Measurements from ENCODE around the gene NINL.
A peak's percentile ranks its signal among the peaks of the same experiment; 100 is the strongest.

Gene NINL

DNA sequence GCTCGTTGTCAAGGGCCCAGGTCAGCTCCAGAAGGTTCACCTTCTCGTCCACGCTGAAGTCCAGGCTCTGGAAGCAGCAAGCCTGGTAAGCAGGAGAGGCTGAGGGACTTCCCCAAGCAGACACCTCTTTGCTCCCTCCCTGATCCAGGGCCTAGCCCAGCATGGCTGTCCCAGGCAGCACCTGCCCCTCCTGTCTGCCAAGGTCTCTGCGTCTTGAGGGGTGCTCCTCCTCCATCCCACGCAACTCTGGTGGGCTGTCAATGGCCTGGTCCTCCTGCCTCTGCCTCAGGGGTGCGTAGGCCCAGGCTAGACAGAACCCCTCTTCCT is 87.1 kb downstream of the NINL start:
- DNase-seq = no peak

DNA sequence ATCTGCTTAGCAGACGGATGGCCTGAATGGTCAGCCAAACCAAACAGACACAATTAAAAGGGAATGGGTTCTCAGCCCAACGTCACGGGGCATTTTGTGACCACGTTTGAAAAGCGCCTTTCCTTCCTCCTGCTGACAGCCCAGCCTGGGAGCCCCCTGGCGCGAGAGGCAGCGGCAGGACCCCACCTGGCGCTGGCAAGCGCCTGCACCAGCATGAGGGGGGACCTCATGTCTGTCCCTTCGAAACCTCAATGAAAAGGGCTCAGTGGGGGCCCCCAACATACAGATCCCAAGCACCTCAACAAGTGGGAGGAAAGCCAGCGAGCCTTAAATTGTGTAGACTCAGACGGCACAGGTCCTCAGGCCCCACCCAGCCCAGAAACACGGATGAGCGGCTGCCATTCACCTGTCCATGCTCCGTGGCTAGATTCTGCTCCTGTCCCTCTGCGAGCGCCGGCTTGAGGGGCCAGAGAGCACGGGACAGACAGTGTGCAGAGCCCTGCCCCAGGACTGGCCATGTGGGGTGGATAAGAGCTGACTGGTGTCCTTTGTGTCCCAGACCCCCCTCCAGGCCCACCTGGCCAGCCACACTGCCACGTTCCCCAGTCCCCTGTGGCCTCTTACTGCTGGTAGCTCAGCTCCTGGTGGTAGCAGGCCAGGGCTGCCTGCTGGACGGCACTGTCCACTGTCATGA is 87.6 kb downstream of the NINL start:
- no peak for DNase-seq

GRCh38 chr20:25496968-25497401 is 88.3 kb downstream of the NINL start:
- DNase-seq = no peak

GRCh38 chr20:25496165-25496967 is 89.0 kb downstream of the NINL start:
- DNase-seq = no peak

DNA sequence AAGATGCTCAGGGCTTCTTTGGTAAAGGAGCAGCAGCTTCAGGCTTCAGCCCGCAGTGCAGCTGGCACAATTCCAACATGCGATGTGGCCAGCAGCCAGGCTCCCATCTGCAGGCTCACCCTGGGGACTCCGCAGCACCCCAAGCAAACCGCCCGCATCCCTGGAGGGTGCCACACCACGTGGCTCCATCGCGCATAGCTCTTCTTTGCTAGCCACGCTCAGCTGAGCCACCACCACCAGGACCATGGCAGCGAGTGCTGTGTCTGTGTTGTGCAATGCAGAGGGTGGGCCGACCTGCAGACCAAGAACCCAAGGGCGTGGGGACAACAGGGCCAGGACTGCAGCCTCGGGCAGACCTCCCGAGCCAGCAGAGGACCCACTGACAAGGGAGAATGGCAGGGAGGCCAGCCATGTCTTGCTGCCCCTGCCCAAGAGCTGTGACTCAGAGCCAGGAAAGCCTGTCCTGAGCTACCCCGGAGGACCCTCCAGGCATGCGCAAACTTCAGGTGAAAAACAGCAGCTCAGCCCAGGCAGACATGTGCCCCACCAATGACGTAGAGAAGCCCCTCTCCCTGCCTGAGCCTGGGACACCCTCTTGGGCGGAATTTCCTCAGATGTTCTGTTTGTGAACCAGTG is 90.0 kb downstream of the NINL start:
- no peak for DNase-seq

DNA sequence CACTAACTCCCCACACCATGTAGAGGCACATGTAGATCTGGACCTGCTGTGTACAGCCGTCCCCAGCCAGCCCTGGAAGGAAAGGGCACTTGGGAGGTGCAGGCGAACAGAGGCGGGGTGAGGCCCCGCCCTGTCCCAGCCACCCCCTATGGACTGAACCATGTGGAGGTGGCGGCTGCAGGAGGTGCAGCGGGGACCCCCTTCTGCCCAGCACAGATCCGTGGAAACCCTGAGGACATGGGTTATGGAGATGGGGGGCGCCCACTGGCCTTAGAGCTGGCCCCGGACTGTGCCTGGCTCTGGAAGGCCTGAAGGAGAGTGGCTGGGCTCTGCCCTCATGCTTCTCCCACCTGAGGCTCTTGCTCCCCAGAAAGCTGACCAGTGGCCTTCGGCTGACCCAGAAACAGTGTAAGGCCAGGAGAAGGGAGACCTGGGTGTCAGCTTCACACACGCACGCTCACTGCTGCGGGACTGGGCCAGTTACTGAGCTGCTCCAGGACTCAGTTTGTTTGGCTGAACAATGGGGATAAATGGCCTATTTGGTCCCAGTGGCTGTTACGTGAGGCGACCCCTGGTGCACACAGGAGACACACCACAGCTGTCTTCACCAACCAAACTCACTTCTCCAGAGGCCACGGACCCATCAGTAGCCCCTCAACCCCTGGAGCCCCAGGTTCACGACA is 90.7 kb downstream of the NINL start:
- no peak for DNase-seq

DNA sequence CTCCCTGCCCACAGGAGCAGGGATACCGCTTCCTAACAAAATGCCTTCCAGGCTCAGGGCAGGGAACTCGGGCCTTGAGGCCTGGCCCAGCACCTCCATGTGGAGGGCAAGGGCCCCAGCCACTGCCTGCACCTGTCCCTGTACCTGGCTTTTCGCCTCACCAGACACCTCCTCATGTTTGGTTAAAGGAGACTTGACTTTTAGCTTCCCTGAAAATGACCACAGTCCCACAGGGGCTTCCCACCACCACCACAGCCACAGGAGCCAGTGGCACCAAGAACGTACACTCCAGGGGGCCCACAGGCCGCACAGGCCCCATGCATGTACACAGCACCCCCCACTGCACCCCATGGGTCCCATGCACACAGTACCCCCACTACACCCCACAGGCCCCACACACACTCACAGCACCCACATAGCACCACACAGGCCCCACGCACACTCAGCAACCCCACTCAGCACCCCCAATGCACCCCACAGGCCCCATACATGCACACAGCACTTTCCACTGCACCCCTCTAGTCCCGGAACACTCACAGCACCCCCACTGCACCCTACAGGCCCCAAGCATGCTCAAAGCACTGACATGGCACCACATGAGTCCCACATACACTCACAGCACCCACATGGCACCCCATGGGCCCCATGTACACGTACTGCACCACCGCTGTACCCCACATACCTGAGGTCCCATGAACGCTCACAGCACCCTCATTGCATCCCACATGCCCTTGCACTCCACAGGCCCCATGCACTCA is 91.4 kb downstream of the NINL start:
- DNase-seq = no peak

GRCh38 chr20:25493137-25493536 is 92.2 kb downstream of the NINL start:
- no peak for DNase-seq

GRCh38 chr20:25491446-25492038 is 93.8 kb downstream of the NINL start:
- DNase-seq = no peak

GRCh38 chr20:25490656-25491445 is 94.5 kb downstream of the NINL start:
- no peak for DNase-seq

DNA sequence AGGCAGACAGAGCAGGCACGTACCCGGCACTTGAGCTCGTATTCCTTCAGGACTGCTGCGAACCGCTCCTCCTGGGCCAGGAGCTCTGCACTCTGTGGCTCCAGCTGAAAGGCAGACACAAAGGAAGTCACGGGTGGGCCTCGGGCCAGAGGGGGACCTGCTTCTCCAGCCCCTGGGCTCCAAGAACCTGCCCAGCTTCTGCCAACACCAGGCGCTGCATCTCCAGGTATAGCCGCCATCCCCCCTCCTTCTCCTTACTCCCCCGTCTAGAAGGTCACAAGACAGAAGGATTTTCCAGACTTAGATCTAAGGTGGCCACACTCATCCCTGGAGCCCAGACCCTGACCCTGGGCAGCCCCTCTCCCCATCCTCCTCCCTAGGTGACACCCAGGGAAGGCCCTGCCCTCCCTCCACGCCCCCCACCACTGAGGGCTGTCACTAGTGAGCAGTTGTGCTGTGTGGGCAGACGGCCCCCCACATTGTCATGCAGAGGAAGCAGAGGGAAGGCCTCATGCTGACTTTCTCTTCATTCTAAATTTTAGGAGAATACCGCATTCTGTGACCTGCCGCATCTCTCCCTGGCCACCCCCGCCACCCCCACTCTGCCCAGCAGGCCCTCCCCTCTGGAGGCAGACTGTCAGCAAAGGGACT is 96.0 kb downstream of the NINL start:
- DNase-seq = no peak

DNA sequence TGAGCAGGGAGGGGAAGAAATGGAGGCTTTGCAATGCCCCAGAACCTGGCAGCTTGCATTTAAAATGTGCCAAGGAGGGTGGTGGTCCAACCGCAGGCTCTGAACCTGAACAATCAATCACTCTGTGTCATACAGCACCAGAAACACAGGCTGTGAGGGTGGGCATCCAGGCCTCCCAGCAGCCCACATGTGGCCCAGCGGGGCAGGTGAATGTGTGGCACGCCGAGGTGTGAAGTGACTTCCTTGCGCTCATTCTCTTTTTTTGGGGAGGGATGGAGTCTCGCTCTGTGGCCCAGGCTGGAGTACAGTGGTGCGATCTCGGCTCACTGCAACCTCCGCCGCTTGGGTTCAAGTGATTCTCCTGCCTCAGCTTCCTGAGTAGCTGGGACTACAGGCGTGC is 97.4 kb downstream of the NINL start:
- no peak for DNase-seq

GRCh38 chr20:25487306-25487705 is 98.0 kb downstream of the NINL start:
- no peak for DNase-seq

DNA sequence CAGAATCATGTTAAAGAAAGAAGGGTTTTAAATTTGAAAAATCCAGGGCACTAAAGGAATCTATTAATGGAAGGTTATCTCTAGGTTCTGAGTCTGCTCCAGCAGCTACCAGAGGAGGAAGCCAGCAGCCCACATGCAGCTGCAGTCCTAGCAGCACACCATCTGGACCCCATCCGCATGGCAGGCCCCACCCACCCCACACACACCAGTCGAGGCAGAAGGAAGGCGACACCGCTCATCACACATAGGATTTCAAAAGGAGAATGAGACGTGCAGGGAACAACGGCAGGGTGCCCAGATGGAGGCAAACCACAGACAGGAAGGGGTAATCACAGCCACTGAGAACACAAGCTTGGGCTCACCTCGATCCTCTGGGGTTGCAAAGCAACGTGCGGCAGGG is 99.0 kb downstream of the NINL start:
- no peak for DNase-seq

DNA sequence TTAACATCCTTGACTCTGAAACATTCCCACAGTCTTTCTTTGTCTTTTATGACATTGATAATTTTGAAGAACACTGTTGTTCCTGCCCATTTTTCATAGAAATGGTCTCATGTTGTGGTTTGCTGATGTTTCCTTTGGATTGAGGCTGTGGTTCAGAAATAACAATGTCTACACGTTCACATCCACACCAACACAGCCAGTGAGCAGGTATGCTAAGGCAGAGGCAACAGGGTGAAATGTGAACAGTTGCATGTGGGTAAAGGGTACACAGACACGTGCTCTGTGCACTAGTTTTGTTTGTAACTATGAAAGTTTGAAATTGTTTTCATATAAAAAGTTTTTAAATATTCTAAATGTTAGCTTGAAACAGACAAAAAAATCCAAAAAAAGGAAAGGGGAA is 99.5 kb downstream of the NINL start:
- no peak for DNase-seq

GRCh38 chr20:25484911-25485511 is 100.3 kb downstream of the NINL start:
- DNase-seq = no peak

DNA sequence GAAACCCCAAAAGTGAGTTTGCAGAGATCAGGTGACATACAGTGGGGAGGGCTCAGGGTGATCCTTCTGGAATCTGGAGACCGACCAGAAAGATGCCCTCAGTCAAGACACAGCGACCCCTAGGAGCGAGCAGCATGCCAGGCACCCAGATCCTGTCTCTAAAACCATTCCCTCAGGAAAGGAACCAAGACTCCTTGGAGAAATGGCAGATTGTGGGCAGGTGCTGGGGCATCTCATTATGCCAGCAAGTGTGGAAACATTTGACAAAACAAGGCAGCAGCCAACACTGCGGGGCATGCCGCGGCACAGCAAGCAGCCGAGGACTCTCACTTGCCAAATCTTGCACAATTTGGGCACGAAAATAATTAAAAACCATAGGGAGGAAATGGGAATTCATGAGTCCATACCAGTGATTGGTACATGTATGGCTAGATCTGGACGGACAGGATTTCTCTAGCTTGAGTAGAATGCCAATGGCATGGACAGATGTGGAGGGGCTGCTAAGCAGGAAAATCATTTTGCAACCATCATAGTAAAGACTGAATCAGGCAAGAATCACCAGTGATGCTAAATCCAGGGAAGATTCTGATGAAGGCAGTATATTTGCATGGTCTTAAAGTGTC is 101.0 kb downstream of the NINL start:
- peak in 1 of 2 experiments; percentile 28 for DNase-seq

GRCh38 chr20:25483431-25484132 is 101.7 kb downstream of the NINL start:
- DNase-seq = no peak

GRCh38 chr20:25481918-25482253 is 103.4 kb downstream of the NINL start:
- DNase-seq = no peak

Data from NCI-H446 (cell line).